ENCODE data around the gene TRIM22. TPM values are rescaled to one million over a fixed set of nuclear protein-coding genes. Genes with fewer than 3 reads are reported as not detected.

The TRIM22 gene
- total RNA-seq, 1 donor from 2014 or later, result 255 TPM

DNA sequence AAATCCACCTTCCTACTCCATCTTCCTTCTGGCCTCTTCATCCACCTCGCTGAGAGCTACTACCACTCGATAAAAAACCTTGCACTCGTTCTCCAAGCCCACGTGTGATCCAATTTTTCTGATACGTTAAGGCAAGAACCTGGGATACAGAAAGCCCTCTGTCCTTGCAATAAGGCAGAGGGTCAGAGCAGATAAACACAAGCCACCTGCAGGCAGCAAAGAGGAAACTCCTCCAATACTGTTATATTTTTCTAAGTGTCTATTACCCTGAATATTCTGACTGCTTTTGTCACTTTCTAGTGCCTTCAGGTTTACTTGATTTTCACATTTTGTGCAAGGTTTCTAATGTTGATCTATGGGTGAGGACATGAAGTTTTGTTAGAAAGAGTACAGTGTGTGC, 31.3 kb upstream of the TRIM22 start:
- no peaks in the 10 kb centered on the region for H3K4me1 Mint-ChIP-seq
- DNase-seq, result no peak
- peaks cover 28% of the 10 kb centered on the region for H3K36me3 Mint-ChIP-seq (ENCODE audit: low read depth)
- no peaks in the 10 kb centered on the region for H3K9me3 Mint-ChIP-seq
- no peak overlapping the region for H3K27ac Mint-ChIP-seq
- POLR2A ChIA-PET, result no interaction called here
- intact Hi-C loops (cut with micrococcal nuclease), result no loop called here
- no peak overlapping the region for H3K4me3 Mint-ChIP-seq
- CTCF ChIA-PET, result no interaction called here
- TF ChIP-seq, protein P1, sequence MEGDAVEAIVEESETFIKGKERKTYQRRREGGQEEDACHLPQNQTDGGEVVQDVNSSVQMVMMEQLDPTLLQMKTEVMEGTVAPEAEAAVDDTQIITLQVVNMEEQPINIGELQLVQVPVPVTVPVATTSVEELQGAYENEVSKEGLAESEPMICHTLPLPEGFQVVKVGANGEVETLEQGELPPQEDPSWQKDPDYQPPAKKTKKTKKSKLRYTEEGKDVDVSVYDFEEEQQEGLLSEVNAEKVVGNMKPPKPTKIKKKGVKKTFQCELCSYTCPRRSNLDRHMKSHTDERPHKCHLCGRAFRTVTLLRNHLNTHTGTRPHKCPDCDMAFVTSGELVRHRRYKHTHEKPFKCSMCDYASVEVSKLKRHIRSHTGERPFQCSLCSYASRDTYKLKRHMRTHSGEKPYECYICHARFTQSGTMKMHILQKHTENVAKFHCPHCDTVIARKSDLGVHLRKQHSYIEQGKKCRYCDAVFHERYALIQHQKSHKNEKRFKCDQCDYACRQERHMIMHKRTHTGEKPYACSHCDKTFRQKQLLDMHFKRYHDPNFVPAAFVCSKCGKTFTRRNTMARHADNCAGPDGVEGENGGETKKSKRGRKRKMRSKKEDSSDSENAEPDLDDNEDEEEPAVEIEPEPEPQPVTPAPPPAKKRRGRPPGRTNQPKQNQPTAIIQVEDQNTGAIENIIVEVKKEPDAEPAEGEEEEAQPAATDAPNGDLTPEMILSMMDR (IDR thresholded peaks at IDR 0.05), result no peak
- no peaks in the 10 kb centered on the region for H3K27me3 Mint-ChIP-seq
- no peak for ATAC-seq (ENCODE audit: low read depth)

DNA sequence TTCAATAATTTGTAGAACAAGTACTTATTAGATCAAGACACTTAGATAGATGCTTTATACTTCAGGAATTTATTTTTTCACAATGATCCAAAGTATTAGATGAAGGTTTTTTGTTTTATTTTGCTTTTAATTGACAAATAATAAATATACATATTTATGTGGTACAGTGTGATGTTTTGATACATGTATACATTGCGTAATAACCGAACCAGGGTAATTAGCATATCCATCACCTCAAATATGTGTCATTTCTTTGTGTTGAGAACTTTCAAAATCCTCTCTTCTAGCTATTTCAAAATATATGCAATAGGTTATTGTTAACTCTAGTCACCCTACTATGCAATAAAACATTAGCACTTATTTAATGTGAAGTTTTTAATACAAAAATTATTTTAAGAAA, 26.1 kb upstream of the TRIM22 start:
- CTCF ChIA-PET, result no interaction called here
- intact Hi-C loops (cut with micrococcal nuclease), result no loop called here

DNA sequence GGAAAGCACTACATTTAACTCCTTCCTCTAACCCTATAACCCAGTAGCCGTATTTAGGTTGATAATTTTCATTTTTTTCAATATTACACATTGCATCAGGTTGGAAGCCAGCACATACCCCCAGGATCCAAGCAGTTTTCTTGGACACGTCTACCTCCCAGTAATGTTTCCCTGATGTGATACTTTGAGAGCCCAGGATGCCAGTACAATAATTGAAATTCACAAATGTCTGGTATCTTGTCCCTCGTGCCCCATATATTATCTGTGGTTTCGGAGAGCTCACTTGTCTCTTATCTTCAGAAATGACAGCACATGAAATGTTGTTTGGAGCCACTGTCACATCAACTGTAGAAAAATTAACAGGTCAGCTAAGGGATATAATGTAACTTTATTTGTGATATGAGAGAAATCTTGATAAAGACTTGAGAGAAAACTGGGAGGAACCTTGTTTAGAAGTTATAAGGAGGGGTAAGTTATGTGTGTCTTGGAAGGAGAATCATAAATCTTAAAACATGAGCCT, 24.5 kb upstream of the TRIM22 start:
- Mint-ChIP-seq H3K36me3 (ENCODE audit: low read depth) (peaks cover 71% of the 10 kb centered on the region), H3K27ac (no peak overlapping the region), H3K27me3 (no peaks in the 10 kb centered on the region), H3K9me3 (no peaks in the 10 kb centered on the region), H3K4me3 (no peak overlapping the region), H3K4me1 (no peaks in the 10 kb centered on the region)
- TF ChIP-seq, protein P1 (IDR thresholded peaks at IDR 0.05), result no peak
- ChIA-PET POLR2A (interaction anchor here (0.6 kb wide), 1 partner anchor 40 kb away, joined by 3 read pairs; no protein-coding TSS in a partner anchor), CTCF (no interaction called here)
- no peak for DNase-seq
- intact Hi-C loops (cut with micrococcal nuclease), result no loop called here
- ATAC-seq (ENCODE audit: low read depth), result no peak

More for the DNA sequence above, 26.1 kb upstream of the TRIM22 start:
- ATAC-seq (ENCODE audit: low read depth) (no peak), DNase-seq (no peak)
- Mint-ChIP-seq H3K36me3 (ENCODE audit: low read depth) (peaks cover 58% of the 10 kb centered on the region), H3K27me3 (no peaks in the 10 kb centered on the region), H3K27ac (no peak overlapping the region), H3K4me3 (no peak overlapping the region), H3K4me1 (no peaks in the 10 kb centered on the region), H3K9me3 (no peaks in the 10 kb centered on the region)
- POLR2A ChIA-PET, result no interaction called here
- TF ChIP-seq, protein P1 (IDR thresholded peaks at IDR 0.05), result no peak

DNA sequence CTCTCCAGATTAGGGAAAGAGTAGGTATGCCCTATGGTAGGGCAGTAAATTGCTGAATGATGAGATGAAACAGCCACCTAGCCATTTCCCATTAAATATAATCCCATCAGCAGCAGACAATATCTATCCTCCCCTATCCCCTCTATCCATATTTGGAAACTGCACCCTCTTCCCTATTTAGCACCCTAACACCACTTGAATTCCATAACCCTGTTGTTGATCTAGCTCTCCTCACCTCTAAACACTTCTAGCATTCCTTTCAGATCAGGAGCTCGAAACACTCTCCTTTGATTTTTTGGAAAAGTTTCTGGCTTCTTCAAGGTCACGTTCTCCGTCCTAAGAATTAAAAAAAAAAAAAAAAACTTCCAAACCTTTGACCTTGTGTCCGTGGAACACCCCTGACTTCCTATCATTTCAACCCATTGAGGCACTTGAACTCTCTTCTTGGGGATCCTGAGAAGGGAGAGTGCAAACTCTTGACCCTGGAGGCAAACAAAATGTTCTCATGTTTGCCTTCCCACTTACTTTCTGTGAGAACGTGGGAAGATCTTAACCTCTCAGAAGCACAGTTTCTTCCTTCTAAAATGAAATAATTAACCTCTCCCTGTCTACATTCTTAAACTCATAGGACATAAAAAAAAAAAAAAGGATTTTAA, 23.7 kb upstream of the TRIM22 start:
- Mint-ChIP-seq H3K27me3 (no peaks in the 10 kb centered on the region), H3K27ac (no peak overlapping the region), H3K9me3 (no peaks in the 10 kb centered on the region), H3K4me3 (no peak overlapping the region), H3K4me1 (no peaks in the 10 kb centered on the region), H3K36me3 (ENCODE audit: low read depth) (peaks cover 78% of the 10 kb centered on the region)
- TF ChIP-seq, protein P1 (IDR thresholded peaks at IDR 0.05), result no peak
- DNase-seq (no peak), ATAC-seq (ENCODE audit: low read depth) (no peak)
- CTCF ChIA-PET, result no interaction called here
- intact Hi-C loops (cut with micrococcal nuclease), result no loop called here
- POLR2A ChIA-PET, result interaction anchor here (0.6 kb wide), 1 partner anchor 41 kb away, joined by 3 read pairs; no protein-coding TSS in a partner anchor

DNA sequence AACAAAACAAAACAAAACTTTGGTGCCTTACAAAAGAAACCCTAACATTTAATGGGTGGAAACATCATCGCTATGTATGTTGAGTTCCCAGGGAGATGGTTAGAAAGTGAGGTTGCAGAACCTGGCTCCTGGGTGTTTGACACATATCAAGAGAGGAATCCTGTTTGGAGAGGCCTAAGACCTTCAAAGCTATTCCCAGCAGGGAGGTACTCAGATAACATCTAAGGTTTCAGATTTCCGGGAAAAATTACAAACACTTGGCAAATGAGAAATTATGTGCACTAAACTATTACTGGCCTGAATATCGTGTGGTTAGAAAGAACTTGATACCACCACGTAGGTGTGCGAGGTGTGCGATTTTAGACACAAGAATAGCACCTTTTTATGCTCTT, 23.2 kb upstream of the TRIM22 start:
- H3K4me1 Mint-ChIP-seq, result no peaks in the 10 kb centered on the region
- TF ChIP-seq, protein P1 (IDR thresholded peaks at IDR 0.05), result no peak
- H3K4me3 Mint-ChIP-seq, result no peak overlapping the region
- H3K36me3 Mint-ChIP-seq (ENCODE audit: low read depth), result peaks cover 76% of the 10 kb centered on the region
- no peaks in the 10 kb centered on the region for H3K27me3 Mint-ChIP-seq
- DNase-seq (no peak), ATAC-seq (ENCODE audit: low read depth) (no peak)
- intact Hi-C loops (cut with micrococcal nuclease), result no loop called here
- POLR2A ChIA-PET, result no interaction called here
- H3K9me3 Mint-ChIP-seq, result no peaks in the 10 kb centered on the region
- CTCF ChIA-PET, result no interaction called here
- no peak overlapping the region for H3K27ac Mint-ChIP-seq

Measured in activated B cell treated with CpG ODN at 0.5 μM for 24 hours (primary cell).